Retina (tissue), 1 donor: ENCODE data around the gene SDF2L1.
"Not testable (repeated sequence)": the region's sequence is repeated elsewhere in the genome, so short reads cannot be mapped to it uniquely, and the experiment has no call there.

Experiments used
- DNase-seq: peaks from one replicate; pipeline ENCODE4 v3.0.0-alpha.2; 2016

The SDF2L1 gene

GRCh38 chr22:21688341-21688705 is 46.2 kb downstream of the SDF2L1 start:
- no peak for DNase-seq

GRCh38 chr22:21688706-21689381 is 46.7 kb downstream of the SDF2L1 start:
- no peak for DNase-seq

GRCh38 chr22:21690401-21690801 is 48.3 kb downstream of the SDF2L1 start:
- no peak for DNase-seq

GRCh38 chr22:21691816-21692215 is 49.7 kb downstream of the SDF2L1 start:
- no peak for DNase-seq

- not testable (repeated sequence) for DNase-seq
These were observed 50.8 kb downstream of the SDF2L1 start for GRCh38 chr22:21692856-21693255.

- DNase-seq: no peak
These were observed 51.4 kb downstream of the SDF2L1 start for GRCh38 chr22:21693333-21693998.
